GM18526 (cell line): ENCODE data around the gene PDE10A.

Experiments used
- POLR2A ChIP-seq: IDR thresholded peaks from 3 replicates; pipeline ENCODE4 v1.6.1; 2011; ENCODE audit not compliant: insufficient read length; ENCODE audit errors: extremely low read depth

The PDE10A gene

DNA sequence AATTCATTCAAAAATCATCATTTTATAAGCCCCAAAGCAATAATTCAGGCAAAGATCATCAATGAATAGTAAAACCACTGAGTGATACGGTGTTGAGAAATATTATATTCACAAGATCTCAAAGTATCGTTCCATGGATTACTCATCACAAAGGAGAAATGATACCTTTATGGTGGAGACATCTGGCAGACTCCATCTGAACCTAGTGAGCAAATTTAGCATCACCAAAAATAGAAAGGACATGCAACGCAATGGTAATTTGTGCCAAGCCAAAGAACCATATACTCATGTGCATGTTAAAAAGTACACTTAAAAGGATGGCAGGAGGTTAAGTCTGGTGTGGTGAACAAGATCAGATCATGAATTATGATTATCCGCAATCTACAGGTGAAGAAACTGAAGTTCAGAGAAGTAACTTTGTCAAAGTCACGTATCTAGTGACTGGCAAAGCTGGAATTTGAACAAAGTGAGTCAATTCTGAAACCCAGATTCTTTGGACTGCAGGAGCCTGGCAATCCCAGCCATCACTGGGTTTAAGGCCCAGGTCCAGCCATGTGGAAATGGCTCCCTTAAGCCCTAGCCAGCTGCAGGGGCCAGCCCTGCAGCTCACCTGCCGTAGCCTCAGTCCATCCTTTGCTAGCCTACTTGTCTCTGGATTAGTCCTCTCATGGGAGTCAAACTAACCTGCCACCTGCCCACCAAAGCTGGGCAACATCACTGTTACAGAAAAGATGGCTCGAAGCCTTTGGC, 68.3 kb downstream of the PDE10A start:
- TF ChIP-seq POLR2A = no peak

DNA sequence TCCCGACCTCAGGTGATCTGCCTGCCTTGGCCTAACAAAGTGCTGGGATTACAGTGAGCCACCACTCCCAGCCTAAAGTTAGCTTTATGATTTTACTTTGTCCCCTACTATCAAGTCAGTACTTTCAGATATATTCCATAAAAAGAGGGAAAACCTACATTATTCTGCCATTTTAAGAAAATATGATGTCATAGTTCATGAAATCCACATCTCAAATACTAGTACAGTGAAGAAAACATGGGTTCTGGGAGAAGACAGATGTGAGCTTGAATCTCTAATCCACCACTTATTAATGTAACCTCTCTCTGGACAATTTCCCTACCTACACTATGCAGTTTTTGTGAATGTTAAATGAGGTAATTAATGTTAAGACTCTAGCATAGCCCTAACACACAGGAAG, 74.5 kb downstream of the PDE10A start:
- no peak for TF ChIP-seq POLR2A

DNA sequence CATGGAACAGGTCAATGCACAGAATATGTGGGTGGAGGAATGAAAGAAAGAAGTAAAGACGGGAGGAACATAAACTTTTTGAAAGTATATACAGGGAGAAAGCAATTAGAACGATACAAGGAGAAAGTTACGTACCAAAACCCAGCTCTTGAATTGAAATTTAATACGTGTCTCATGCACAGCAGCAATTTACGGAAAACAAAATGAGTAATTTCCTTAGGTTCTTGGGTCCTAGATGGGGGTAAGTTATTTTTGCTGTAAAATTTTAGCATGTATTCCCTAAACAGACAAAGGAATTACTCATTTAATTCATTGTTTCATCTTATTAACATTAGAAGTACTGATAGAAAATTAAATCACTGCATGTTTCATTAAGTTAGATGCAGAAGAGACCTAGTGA, 75.8 kb downstream of the PDE10A start:
- TF ChIP-seq POLR2A = no peak

DNA sequence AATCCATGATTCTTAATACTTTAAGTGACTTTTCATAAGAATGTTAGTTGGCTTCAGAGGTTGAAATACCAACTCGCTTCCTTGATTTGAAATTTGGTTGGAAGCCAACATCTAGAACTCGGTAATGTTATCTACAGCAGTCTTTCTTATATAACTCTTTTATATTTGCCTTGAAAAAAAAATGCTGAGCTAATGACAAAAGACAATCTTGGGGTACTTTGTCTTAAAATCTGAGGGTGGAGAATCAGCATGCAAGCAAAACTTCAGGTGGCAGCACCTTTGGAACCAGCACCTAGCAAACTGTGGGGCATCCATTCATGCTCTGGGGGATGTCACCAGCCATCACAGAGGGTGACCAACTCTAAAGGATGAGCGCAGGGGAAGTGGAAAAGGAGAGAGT, 76.3 kb downstream of the PDE10A start:
- TF ChIP-seq POLR2A = no peak

DNA sequence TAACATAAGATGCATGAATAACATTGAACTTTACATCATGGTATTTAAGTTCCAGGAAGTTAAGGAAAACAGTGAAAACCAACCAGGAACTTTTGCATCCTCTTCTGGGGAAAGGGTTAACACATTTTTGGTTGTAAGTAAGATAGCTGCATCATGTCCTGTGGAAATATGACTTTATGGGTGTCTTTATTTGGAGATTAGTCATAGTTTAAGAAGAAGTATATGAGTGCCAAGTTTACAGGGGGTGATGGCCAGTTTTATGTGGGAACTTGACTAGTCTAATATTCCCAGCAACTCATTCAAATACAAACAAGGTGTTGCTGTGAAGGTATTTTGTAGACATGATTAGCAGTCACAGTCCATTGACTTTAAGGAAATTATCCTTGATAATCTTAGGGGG, 78.0 kb downstream of the PDE10A start:
- no peak for TF ChIP-seq POLR2A

DNA sequence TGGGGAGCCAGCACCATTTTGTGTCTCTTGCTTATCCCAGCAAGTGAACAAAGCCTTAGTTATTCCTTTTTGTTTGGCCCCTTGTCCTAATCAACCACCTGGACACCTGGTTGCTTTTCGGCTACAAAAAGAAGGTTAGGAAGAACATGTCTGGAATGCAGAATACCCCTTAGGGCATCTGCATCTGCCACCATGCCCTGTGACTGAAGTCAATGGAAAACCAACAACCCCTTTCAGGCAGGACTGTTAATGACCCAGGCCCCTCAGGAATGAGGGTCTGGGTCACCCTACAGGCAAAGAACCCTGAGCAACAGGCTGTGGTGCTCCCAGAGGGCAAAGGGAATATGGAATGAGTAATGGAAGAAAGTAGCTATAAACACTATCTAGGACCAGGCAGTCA, 78.5 kb downstream of the PDE10A start:
- TF ChIP-seq POLR2A = no peak

DNA sequence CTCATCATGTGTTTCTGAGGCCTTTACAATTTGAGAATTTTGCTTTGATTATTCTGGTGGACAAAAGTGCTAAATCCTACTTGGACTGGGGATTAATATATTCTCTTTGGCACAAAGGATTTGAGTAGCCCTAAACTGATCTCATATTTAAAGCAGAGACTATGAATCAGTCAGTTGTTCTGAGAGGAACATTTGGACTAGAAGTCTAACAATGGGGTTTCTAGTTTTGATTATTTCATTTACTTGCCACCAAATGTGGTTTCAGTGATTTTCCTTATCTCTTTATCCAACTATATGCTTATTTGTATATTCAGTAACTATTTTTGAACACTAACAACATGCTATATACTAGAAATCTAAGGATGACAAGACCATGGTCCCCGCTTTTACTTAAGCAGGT, 81.4 kb downstream of the PDE10A start:
- TF ChIP-seq POLR2A = no peak

DNA sequence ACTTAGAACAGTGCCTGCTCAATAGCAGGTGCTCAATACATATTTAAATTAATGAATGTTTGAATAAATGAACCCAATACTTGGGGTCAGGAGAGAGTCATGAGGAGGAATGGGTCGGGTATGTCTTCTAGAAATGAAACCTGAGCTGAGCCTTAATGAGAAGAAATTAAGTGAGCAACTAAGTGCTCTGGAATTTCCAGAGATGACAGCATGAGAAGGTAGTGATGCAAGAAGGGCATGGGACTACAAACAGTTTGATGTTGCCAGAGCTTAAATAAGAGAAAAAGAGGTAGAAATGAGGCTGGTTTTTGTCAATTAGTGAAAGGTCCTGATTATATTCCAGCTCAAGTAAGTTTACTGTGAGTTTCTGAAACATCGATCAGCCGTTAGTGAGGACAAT, 82.9 kb downstream of the PDE10A start:
- no peak for TF ChIP-seq POLR2A

DNA sequence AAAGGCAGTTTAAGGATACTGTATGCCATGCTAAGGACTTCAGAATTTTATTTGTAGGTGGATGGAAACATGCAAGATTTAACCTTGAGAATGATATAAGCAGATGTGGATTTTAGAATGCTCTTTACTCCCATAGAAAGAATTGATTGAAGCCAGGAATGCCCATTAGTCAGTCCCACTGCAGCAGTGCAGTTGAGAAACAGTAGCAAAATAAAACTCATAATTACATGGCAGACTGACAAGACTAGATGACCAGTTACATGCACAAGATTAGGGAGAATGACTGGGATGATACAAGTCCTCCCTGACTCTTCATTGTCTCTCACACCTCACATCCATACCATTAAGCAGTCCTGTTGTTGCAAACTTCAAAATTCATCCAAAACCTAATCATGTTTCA, 83.9 kb downstream of the PDE10A start:
- no peak for TF ChIP-seq POLR2A

DNA sequence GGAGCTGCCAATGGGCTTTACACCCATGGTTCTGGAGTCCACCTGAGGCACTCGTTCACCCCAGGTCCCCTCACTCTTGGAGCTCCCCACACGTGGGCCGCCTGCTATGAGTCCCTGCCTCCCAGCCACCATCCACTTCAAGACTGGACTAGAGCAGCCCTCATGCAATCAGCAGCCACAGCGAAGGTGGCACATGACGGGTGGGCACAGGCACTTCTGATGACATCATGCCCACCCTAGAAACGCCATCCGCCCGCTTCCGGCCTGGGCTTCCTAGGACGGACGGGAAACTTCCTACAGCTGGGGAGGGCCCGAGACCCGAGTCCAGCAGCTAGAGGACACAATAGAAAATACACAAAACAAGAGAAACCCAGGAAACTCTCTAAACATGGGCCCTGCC, 85.5 kb downstream of the PDE10A start:
- TF ChIP-seq POLR2A = no peak

DNA sequence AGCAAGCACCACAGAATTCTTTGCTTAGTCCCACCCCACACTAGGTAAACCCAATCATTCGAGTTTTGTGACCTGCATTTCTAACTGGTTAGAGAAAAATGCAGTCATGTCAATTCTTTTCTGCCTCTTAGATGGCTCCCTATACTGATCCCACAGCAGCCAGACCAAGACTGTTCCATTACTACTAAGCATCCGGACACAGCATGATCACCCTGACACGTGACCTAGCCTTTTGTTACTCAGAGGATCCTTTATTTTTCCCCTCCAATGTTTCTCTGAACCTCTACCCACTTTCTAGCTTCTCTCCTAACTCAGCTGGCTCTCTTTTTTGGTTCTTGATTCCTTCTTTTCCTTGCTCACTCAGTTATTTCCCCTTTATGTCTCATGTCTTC, 87.9 kb downstream of the PDE10A start:
- no peak for TF ChIP-seq POLR2A

DNA sequence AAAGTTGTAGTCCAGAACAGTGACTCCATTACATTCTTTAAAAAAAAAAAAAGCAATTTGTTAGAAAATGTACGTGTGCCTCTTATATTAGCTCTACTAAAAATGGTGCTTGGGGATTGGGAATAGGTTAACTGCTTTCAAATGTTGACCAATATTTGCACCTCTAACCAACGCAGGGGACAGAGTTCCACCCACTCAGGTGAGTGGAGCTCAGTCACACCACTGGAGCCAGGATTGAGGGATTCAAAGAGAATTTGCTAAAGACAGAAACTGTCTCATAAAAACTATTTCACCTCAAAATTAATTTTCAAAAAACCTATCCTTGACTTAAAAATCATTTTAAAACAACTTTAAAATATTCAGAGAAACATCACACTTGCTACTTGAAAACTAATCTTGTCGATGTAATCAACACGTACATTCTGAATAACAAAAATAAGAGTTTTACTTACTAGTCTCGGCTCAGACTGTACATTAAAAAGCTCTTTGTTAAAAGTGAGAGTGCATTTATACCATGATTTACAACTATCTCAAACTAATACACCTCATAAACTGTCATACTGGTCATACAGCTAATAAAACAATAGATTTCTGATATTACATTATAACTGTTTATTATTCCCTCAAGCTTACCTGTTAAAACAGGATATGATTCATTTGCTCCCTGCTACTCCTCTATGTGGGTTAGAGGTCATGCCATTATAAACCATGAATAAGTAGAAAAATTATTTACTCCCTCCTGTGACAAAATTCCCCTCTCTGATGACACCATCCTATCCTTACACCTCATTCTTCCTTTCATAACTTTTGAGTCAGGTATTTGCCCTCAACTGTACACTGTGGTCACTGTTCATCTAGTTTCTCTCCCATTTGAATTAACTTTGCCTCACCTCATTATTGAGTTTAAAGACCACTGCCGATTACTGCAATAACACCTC, 88.6 kb downstream of the PDE10A start:
- TF ChIP-seq POLR2A = no peak

DNA sequence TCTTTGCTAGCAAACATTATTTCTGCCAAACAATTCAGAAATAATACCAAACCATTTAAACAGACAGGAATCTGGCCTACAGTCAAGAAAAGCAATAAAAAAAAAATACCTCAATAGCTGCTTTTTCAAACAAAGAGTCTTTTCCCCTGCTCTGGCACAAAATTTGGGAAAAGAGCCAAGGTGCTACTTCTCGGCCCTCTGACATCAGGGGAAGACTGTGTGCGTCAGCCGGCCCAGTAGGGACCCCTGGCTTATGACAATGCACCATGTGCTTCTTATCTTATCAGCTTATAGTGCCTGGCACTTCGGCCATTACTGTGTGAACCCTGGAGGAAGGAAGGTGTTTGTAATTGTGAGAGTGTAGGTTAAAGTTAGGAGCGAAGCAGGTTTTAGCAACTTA, 89.4 kb downstream of the PDE10A start:
- TF ChIP-seq POLR2A = no peak

DNA sequence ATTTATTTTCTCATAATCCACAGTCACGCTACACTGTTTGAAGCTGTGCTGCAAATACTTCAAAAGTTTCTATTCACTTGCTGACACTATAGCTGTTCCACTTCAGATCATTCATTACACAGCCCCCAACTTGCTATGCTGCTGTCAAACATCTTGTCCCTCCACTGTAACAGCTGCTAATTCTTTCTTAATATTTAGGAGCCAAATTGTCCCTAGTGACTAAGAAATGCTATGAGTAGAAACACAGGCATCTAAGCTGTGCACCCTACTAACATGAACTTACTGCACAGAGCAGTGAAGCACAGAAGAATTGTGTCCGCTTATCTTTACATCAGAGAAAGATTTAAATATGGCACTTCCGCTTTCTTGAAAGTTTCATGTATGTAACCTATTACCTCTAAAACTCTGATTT, 91.3 kb downstream of the PDE10A start:
- no peak for TF ChIP-seq POLR2A

DNA sequence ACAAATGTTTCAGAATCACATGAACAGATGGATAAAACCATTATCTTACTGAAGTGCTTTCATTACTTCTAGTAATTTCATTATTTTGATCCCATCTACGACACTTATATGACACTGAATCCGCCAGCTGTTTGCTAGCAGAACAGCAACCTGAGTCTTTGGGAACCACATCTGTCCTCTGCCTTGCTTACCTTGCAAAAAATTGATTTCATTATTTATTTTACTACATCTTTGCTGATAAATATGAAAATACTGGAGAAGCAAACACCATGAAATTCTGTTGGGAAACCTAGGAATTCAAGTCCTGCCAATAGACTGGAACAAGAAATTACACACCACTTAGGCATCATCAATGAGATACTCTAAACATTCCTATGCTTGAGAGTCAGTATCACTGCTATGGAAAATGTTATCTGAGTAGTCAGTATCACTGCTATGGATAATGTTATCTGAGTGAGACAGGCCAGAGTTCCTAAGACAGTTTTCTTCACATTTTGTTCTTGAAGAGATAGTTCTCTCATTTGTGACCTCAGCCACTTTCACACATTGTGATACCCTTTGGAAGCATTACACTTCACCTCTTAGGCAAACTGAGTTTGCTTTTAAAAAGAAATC, 91.9 kb downstream of the PDE10A start:
- TF ChIP-seq POLR2A = no peak

DNA sequence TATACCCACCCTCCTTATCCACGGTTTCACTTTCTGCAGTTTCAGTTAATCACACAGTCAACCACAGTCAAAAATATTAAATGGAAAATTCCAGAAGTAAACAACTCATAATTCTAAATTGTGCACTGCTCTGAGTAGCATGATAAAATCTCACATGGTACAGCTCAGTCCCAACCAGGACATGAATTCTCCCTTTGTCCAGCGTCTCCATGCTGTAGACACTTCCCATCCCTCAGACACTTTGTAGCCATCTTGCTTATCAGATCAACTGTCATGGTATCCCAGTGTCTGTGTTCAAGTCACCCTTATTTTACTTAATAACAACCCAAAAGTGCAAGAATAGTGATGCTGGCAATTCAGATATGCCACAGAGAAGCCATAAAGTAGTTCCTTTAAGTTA, 94.7 kb downstream of the PDE10A start:
- TF ChIP-seq POLR2A = no peak
